Ammon's horn (tissue), 1 donor: ENCODE results near the gene STX8.
A peak's percentile ranks its signal among the peaks of the same experiment; 100 is the strongest.
"Not testable (repeated sequence)": the region's sequence is repeated elsewhere in the genome, so short reads cannot be mapped to it uniquely, and the experiment has no call there.

Experiments
- DNase-seq: peaks from one replicate; pipeline ENCODE4 v3.0.0-alpha.2; 2016; ENCODE audit warnings: low spot score

The STX8 gene

DNA sequence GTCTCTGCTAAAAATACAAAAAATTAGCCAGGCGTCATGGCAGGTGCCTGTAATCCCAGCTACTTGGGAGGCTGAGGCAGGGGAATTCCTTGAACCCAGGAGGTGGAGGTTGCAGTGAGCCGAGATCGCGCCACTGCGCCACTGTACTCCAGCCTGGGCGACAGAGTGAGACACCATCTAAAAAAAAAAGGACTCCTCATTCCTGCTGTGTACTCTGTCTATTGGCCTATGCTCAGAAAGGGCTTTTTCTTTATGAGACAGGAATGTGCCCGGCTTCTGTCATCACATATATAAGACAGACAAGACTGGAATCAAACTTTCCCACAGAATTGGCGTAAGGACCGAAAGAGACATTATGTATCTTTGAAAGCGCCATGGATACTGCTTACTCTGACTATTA, 236.1 kb downstream of the STX8 start:
- not testable (repeated sequence) for DNase-seq

GRCh38 chr17:9336817-9337216, 238.8 kb downstream of the STX8 start:
- DNase-seq = no peak

DNA sequence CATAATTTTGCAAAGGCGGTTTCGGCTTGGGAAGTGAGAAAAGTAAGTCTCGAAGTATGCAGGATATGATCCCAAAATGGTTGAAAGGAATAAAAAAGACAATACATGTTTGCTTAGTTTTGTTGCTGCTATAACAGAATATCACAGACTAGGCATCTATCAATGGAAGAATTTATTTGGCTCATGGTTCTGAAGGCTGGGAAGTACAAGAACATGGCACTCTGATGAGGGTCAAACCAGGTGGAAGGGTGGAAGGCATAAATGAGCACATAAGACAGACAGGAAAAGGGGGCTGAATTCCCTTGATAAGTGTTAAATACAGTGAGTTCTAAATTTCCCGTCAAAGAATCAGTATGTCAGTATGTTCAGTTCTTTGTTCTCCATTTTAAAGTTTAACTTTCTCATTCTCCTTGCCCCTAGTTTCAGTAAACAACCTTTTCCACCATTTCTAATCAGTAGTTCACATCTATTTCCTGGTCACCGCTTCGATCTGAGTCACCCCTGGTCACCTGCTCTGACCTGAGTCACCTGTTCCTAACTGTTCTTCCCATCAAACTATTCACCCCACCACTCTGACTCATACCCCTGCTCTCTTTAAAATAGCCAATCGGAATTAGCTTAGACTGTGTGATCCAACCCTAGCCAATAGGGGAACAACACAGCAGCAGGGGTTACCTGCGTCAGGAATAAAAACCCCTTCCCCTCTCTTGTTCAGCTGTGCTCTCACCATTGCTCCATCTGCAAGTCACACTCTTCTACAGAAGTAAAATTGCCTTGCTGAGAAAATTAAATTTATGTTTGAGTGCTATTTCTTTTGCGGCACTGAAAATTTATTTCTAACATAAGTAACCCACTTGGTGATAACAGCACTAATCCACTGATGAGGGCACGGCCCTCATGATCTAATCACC, 240.8 kb downstream of the STX8 start:
- DNase-seq = no peak

- peak; percentile 7 for DNase-seq
Observed at GRCh38 chr17:9332132-9332494, 243.5 kb downstream of the STX8 start.

DNA sequence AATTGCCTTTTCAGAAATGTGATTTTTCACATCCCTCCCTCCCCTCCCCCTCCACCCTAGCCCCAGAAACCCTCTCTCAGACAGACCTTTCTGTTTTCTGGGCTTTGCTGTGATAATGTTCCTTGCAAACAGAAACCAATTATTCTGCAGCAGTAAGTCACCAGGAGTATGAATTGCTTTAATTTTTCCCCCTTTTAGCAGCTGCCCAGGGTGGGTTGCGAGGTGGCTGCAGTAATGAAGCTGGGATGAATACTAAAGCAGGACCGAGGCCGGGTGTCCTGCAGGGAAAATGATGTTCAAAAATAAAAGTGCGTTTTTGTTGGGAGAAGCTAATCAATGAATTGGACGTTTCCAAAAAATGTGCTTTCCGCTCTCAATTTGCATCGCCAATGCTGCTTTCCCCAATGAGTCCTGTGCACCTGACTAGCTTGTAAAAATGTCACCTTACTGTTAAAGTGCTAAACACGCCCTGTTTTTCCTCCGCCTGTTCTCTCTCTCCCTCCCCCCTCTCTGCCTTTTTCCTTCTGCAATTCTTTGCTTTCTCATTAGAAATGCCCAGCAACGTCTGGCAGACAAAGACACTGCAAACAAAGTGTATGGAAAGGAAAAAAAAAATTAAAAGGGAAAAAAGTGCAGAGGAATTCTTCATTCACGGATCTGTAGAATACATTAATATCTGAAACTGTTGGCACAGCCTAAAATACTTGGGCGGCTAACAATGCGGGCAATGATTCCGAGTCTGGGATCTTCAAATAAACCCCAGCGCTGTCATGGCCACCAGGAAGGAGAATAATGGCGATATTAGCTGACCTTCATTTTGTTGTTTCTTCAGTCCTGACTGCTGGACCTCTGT, 244.1 kb downstream of the STX8 start:
- DNase-seq = peak; percentile 52

DNA sequence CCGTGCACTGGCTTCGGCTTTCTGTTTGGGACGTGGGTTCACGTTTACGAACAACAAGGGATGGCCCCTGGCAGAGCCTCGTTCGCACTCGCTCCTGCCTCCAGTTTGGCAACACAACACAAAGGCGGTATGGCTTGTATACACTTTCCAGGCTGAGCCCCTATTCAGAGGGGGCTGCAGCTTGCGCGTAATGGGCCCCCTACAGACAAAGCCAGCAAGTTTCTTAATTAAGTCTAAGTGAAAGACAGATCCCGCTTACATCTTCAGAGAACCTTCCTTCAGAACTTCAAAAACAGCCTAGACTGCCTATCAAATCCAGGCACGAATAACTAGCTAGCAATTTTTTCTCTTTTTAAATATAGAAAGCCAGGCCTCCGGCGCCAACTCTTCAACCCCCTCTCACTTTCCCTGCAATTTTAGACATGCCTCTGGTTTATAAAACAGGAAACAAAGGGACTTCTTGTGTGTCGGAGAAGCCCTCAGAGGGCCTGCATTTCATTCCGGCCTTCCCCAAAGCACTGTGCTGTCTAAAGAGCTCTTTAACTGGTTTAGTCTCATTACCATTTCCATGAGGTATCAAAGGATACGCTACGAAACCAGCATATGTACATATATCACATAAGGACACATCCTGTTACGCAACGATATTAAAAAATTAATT, 244.9 kb downstream of the STX8 start:
- peak; percentile 9 for DNase-seq

DNA sequence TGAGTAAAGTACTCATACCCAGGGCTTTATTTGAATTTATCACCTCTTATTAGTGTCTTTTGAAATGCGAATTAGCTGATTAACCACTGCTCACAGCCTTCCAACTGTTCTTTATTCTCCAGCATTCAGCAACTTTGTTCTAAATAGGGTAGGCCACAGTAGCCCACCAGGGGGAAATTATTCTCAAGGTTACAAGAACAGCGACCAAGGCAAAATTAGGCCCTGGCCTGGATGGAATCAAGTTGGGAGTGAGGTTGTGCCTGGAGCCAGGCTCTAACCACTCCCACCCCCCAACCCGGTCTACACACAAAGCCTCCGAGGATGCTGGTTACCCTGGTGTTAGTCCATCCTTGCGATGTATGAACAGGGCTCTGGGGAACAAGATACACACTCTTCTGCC, 245.5 kb downstream of the STX8 start:
- no peak for DNase-seq

DNA sequence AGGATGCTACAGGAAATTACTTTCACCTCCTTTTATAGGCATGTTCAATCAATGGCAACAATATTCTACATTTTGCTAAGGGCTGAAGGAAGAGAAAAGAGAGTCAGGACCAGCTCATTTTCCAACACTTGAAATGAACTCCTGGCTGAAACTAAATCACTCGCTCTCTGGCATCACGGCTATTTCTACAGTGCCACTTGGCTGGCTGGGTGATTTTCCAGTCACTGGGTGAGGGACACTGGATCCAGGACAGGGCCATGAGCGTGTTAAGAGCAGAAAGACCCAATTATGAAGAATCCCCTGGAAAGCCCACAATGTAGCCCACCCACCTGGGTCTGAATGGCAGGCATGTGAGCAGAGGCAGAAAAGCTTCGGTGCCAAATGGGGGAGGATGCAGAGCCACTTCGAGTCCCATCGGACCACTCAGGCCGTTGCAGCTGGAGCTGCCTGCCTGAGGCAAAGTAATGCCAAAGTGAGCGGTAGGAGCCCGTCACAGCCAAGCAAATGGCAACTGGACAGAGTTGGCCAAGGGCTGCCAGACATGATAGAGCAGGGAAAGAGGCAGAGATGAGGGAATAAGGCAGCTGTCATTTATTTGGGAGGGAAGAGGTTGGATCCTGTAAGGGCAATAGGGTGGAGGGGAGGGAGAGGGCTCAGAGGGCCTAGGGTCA, 246.2 kb downstream of the STX8 start:
- DNase-seq = peak; percentile 13

DNA sequence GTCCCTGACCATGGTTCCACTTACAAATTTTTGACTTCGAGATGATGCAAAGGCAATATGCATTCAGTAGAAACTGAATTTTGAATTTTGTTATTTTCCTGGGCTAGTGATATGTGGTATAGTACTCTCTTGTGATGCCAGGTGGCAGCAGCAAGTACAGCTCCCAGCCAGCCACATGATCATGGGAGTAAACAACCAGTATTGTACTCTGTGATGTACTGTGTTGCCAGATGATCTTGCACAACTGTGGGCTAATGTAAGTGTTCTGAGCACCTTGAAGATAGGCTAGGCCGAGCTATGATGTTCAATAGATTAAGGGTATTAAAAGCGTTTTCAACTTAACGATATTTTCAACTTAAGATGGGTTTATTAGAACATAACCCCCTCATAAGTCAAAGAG, 250.8 kb downstream of the STX8 start:
- peak; percentile 35 for DNase-seq

DNA sequence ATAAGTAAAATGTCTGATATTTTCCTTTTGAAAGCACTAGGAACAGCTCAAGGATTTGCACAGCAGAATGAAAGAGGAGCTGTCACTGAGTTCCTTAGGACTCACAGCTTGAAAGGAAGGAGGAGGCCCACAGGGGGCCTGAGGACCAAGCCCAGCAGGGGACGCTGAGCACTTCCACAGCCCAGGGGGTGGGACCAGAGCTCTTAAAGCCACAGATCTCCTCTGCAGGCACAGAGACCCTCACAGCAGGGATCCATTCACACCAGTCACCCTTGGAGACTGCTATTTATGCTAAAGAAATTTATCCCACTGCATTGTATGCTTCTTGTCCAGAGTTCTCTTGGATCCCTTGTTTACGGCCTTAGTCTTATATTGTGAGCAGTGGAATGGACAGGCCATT, 253.3 kb downstream of the STX8 start:
- DNase-seq = no peak

- no peak for DNase-seq
Observed at GRCh38 chr17:9321890-9322289, 253.7 kb downstream of the STX8 start.

- no peak for DNase-seq
Observed at GRCh38 chr17:9315360-9315759, 260.3 kb downstream of the STX8 start.

- peak; percentile 55 for DNase-seq
Observed at GRCh38 chr17:9313346-9313745, 262.3 kb downstream of the STX8 start.

DNA sequence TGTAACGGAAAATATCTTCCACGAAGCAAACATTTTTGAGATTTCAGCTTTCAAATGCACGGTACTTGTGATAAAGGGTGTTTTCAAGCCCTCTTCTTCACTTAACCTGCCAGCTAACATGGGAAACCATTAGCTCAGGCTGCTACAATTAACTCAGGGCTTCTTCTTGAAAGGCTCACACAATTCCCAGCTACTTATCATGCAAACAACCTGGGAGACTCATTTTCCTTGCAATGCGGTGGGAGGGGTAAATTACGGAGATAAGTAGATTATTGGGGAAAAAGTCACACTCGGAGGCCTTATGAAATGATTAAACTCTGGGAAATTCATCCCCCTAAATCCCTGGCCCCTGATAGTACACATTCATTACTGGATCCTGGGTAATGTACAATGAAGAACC, 266.4 kb downstream of the STX8 start:
- no peak for DNase-seq

DNA sequence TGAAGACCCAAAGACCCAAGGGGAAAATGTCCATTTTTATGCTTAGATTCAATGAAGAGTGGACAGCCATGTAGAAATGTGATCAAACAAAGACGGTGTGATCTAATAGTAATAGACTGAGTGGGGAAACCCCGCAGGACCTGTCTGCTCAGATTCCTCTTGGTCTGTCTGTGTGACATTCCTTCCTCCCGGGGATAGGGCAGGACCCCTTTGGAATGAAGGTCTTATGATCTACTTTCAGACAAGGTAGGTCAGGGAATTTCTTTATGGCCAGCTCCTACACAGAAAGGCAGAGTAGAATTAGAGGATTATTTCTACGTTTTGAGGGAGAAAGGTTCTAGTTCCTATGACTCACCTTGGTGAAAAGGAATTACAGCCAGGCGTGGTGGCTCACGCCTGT, 267.6 kb downstream of the STX8 start:
- no peak for DNase-seq

DNA sequence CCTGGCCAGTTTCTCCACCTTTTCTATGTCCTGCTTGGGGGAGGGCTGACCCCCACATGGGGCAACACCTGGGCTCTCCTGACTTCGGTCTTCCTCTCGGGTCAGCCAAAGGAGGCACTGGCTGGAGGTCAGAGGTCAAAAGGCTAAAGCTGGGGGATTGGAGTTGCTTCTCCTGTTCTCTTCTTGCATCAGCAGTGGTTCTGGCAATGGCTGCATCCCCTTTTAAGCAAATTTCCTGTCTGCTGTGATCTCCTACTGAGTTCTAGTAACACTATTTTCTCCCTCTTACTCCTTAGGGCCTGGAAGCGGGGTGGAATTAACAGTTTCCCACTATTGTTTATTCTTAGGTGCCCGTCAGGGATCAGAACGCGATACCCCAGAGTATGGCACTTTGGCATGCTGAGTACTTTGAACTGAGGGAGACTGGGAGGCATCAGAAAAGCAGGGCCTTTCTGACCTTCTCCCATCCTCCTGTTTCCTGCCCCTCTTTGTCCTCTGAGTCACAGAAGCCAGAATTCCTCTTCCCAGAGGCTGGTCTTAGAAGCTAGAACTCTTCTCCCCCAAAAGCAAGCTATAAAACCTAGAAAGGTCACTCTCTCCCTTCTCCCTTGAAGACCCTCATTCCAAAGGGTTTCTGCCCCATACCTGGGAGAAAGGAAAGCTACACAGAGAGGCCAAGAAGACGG, 268.2 kb downstream of the STX8 start:
- DNase-seq = no peak

- no peak for DNase-seq
Observed at GRCh38 chr17:9306086-9306485, 269.5 kb downstream of the STX8 start.

DNA sequence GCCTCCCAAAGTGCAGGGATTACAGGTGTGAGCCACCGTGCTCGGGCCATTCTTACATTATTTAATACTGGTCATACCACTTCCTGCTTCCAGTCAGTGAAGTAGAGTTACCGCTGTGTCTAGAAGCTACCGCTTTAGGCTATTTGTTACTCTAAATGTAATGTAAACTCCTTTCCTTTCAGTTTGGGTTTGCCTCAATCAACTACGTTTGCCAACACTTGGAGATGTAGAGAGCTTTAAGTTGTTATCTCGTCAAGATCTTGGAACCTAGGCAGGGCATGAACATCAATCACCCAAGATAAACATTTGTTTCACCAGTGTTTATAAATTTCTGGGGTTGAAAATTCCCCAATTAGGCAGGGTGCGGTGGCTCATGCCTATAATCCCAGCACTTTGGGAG, 275.9 kb downstream of the STX8 start:
- no peak for DNase-seq

- DNase-seq = no peak
Observed at GRCh38 chr17:9298776-9299295, 276.8 kb downstream of the STX8 start.

- DNase-seq = no peak
Observed at GRCh38 chr17:9298135-9298534, 277.5 kb downstream of the STX8 start.

- DNase-seq = no peak
Observed at GRCh38 chr17:9294661-9295210, 280.9 kb downstream of the STX8 start.
